RKO (cell line): ENCODE measurements around the gene PIH1D1.
"Not testable (repeated sequence)": the region's sequence is repeated elsewhere in the genome, so short reads cannot be mapped to it uniquely, and the experiment has no call there.

Source experiments
- DNase-seq: peaks from one replicate; pipeline ENCODE4 v3.0.0-alpha.2; 2016; ENCODE audit warnings: low spot score

Gene PIH1D1

GRCh38 chr19:49481020-49481683 is 29.5 kb upstream of the PIH1D1 start:
- no peak for DNase-seq

- DNase-seq = no peak
Observed at GRCh38 chr19:49479975-49480628, 28.5 kb upstream of the PIH1D1 start.

GRCh38 chr19:49475995-49476880 is 24.6 kb upstream of the PIH1D1 start:
- no peak for DNase-seq

- no peak for DNase-seq
Observed at GRCh38 chr19:49475191-49475917, 23.7 kb upstream of the PIH1D1 start.

GRCh38 chr19:49474542-49474924 is 22.9 kb upstream of the PIH1D1 start:
- DNase-seq = no peak

GRCh38 chr19:49473868-49474541 is 22.4 kb upstream of the PIH1D1 start, which contains the start of gene FLT3LG:
TSS of gene FLT3LG (plus strand) at chr19:49474215. CDS start at chr19:49474640, 425 bp downstream.
- peak; percentile 80 for DNase-seq

GRCh38 chr19:49473501-49473867 is 21.9 kb upstream of the PIH1D1 start:
- DNase-seq = not testable (repeated sequence)

GRCh38 chr19:49472936-49473335 is 21.3 kb upstream of the PIH1D1 start:
- DNase-seq = no peak

- no peak for DNase-seq
Observed at GRCh38 chr19:49470615-49470978, 19.0 kb upstream of the PIH1D1 start.

GRCh38 chr19:49469828-49470614 is 18.4 kb upstream of the PIH1D1 start:
- DNase-seq = no peak

GRCh38 chr19:49468746-49469447 is 17.3 kb upstream of the PIH1D1 start:
- DNase-seq = no peak

GRCh38 chr19:49468199-49468598 is 16.6 kb upstream of the PIH1D1 start:
- no peak for DNase-seq

- DNase-seq = no peak
Observed at GRCh38 chr19:49465371-49465770, 13.8 kb upstream of the PIH1D1 start.

GRCh38 chr19:49463960-49464740 is 12.5 kb upstream of the PIH1D1 start:
- DNase-seq = no peak

- no peak for DNase-seq
Observed at GRCh38 chr19:49462492-49462891, 10.9 kb upstream of the PIH1D1 start.

- DNase-seq = no peak
Observed at GRCh38 chr19:49461656-49462055, 10.0 kb upstream of the PIH1D1 start.

GRCh38 chr19:49461130-49461529 is 9.5 kb upstream of the PIH1D1 start:
- DNase-seq = not testable (repeated sequence)

- no peak for DNase-seq
Observed at GRCh38 chr19:49459388-49459787, 7.8 kb upstream of the PIH1D1 start.

GRCh38 chr19:49458567-49458903 is 6.9 kb upstream of the PIH1D1 start:
- DNase-seq = no peak

- no peak for DNase-seq
Observed at GRCh38 chr19:49456326-49456725, 4.7 kb upstream of the PIH1D1 start.
